Endometrial microvascular endothelial cells (primary cell): ENCODE results near the gene HS1BP3. TPM values are rescaled to one million over a fixed set of nuclear protein-coding genes. Genes with fewer than 3 reads are reported as not detected.

Experiments used
- in situ Hi-C: cut with HindIII; loops from 2 replicates; pipeline ENCODE4 v1.10.0; 2017; ENCODE audit warnings: low sequenced_read_pairs, low pct_unique_long_range_greater_than_20kb; ENCODE audit errors: inconsistent ontology term
- total RNA-seq: library from RNA; depleted of rRNA; stranded (reverse); fragments of >200 nt; gene quantifications from one replicate; pipeline ENCODE4 v1.2.3, GENCODE V29; 2015; ENCODE audit errors: inconsistent ontology term

The HS1BP3 gene
- total RNA-seq, 1 donor from 2014 or later: 22.0 TPM

- in situ Hi-C loops: loop anchor here (5.0 kb wide), 1 partner anchor 208 kb away; no protein-coding TSS in a partner anchor
Observed at GRCh38 chr2:20649976-20650375, 922 bp downstream of the HS1BP3 start.

- in situ Hi-C loops: loop anchor here (5.0 kb wide), 1 partner anchor 207 kb away; no protein-coding TSS in a partner anchor
Observed at GRCh38 chr2:20649576-20649975, 1.3 kb downstream of the HS1BP3 start.

- in situ Hi-C loops: loop anchor here (5.0 kb wide), 1 partner anchor 207 kb away; no protein-coding TSS in a partner anchor
Observed at GRCh38 chr2:20648831-20649230, 2.1 kb downstream of the HS1BP3 start.

DNA sequence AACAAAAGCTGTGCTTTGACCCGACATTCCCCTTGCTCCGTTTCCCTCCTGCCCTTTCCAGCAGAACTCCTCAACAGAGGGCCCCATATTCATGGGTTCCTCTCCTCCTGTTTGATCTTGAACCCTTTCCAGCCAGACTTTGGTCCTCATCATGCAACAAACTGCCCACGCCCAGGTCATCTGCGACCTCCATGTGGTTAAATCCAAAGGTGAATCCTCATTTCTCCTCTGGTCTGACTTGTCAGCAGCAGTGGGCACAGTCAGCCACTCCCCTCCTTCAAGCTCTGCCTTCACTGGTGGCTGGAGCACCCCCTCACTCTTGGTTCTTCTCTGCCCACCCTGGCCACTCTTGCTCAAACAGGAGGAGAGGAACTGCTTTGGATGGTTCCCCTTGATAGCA lies 2.7 kb downstream of the HS1BP3 start:
- in situ Hi-C loops: loop anchor here (5.0 kb wide), 1 partner anchor 206 kb away; no protein-coding TSS in a partner anchor

DNA sequence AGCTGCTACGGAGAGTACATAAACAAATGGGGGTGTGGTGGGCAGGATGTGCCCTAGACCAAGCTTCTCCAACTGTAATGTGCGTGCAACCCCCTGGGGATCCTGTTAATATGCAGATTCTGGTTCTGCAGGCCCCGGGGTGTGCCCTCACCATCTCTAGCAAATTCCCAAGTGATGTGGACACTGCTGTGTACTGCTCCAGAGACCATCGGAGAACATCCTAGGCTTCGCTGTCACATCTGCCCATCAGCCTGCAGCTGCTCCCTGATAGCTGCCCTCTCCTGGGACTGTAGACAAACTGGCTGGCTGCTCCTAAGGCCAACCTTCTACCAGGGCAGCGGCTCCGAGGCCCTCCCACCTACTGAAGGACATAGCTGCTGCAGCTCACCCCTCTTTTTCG lies 3.2 kb downstream of the HS1BP3 start:
- in situ Hi-C loops: loop anchor here (5.0 kb wide), 1 partner anchor 205 kb away; no protein-coding TSS in a partner anchor

GRCh38 chr2:20647211-20647610 lies 3.7 kb downstream of the HS1BP3 start:
- in situ Hi-C loops: loop anchor here (5.0 kb wide), 1 partner anchor 205 kb away; no protein-coding TSS in a partner anchor

DNA sequence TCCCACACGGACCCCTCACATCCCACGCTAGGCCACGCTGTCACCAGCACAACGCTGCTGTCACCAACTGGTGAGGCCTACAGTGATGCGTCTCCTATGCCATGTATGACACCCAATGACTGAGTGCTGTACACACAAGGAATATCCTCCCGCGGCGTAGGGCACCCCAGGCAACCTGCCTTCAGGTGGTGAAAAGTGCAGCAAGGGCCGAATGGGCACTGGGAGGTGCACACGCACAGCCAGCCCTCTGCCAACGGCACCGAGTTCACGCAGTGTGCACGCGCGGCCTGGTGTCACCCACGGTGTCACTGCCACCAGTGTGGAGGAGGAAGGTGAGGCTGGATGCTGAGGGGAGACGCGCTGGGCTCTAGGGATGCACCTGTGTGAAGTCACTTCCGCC lies 4.5 kb downstream of the HS1BP3 start:
- in situ Hi-C loops: loop anchor here (5.0 kb wide), 1 partner anchor 204 kb away; no protein-coding TSS in a partner anchor

DNA sequence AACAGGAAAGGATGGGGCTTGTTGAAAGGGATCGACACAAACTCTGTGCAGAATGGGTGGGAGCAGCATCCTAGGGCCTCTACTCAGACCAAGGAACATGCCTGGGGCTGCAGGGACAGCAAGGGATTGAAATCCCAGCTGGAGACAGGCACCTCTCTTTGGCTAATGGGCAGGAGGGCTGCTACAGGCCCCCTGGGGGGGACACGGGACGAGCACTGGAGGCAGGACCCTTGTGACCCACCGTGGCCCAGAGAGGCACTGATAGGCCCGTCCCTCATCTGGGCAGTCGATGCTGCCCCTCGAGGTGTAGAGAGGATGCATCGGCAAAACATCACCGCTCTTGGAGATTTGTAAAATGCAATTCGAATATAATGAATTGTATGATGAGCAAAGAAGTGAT lies 5.1 kb downstream of the HS1BP3 start:
- in situ Hi-C loops: loop anchor here (5.0 kb wide), 1 partner anchor 203 kb away; no protein-coding TSS in a partner anchor

- in situ Hi-C loops: loop anchor here (5.0 kb wide), 1 partner anchor 203 kb away; no protein-coding TSS in a partner anchor
Observed at GRCh38 chr2:20645301-20645701, 5.6 kb downstream of the HS1BP3 start.

DNA sequence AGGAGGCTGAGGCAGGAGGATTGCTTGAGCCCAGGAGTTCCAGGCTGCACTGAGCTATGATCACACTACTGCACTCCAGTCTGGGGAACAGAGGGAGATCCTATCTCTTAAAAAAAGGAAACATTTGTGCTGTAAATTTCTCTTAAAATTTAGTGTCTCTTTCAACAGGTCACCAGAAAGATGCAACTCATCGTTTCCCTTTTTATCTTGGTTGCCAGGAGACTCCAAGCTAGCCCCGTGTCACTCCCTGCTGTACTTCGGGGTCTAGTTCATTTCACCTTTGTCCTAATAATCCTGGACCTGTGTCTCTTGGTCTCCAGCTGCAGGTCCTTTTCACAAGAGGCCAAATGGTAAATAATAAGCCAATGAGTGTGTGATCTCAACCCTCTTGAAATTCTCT lies 7.1 kb downstream of the HS1BP3 start:
- in situ Hi-C loops: no loop called here

DNA sequence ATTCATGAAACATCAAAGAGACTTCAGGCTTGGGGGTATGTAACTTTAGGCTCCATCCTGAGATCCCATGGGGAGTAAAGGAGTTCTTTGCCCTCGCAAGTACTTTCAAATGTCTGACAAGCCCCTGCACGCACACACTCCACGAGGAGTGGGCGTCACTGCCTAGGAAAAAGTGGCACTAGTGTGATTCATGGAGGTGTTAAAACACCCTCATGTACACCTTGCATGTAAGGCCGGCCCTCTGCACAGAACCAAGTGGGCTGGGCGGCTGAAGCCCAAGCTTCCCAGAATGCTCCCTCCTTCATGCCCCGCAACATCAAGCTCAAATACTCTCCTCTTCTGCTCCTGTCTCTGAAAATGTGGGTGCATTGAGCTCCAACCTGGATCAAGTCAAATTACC lies 7.8 kb downstream of the HS1BP3 start:
- in situ Hi-C loops: no loop called here

- in situ Hi-C loops: no loop called here
Observed at GRCh38 chr2:20642055-20642971, 8.6 kb downstream of the HS1BP3 start.

DNA sequence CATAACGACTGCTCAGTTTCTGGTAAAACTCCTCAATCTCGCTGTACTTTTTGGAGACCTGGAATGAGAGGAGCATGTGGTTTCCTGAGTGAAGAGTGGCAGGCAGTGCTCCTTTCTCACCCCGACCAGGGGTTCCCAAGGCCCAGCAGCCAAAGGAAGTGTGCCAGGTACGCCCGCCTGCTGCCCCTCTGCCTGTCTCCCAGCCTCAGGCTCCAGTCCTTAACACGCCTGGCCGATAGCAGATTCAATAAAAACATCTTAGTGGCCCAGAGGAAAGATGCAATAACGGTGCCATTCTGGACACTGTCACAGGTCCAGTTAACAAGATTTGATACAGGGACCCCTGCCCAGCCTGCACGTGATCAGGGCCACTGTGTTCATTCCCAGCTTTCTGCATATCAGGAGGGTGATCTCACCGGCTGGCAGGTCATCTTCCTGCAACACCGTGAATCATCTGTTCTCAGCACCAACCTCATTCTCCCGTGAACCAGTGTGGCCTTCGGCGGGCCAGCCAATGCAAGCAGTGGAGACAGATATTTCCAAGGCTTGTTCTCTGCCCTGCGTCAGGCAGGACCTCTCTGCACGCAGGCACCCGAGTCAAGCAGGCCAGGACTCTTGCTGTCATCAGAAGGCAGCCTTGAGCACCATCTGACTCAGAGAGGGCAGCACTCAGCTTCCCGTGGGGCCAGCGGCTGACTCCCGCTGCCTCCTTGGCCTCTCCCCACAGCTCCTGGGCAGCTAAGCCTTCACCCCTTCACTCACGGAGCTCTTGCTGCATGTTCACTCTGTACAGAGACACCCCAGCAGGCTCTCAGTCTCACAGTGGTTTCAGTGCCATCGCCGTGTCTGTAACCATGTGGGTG lies 9.5 kb downstream of the HS1BP3 start:
- in situ Hi-C loops: no loop called here

DNA sequence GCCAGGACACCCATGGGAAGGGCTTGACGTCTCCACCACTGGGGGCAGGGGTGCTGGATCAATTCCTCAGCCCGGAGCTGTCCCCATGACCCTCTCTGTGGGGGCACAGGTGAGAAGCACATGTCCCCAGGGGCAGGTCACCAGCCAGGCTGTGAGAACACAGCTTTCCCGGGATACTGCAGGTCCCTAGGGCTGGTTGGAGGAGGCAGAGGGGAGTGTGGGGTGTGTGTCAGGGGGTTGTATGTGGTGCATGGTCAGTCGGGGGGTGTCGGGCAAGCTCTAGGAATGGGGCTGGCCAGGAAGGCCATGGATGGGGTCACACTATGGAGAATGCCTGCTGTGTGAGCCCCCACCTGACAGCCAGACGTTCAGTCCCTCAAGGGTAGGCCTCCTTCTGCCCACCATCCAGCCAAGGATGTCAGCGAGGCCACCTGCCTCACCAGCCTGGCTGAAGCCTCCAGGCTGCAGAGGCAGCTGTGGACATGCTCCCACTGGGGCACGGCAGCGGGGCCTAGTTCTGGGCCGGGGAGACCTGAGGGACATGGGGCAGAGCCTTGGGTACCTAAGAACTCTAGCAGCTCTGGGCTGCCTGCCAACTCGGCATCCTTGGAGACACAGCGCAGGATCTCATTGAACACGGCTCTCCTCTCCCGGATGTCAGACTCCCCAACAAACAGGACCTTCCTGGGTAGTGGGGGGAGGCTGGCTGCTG lies 10.3 kb downstream of the HS1BP3 start:
- in situ Hi-C loops: no loop called here

- in situ Hi-C loops: no loop called here
Observed at GRCh38 chr2:20638646-20639430, 12.1 kb downstream of the HS1BP3 start.

GRCh38 chr2:20638014-20638413 lies 12.9 kb downstream of the HS1BP3 start:
- in situ Hi-C loops: no loop called here

DNA sequence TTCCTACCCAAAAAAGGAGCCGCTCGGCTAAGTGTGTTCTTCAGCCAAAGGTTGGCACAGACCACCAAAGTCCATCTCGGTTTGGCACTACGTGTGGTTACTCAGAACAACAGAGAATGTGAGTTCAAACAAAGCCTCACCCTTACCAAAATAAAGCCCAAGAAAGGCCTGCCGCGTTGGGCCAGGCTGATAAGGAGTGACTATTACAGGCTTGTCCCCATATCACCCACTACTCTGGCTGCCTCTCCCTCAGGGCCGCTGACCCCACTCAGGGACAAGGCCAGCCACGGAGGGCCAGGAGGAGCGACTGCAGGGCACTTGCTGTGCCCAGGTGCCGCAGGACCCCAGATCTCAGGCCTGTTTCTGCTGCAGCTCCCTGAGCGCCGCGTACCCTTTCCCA lies 13.8 kb downstream of the HS1BP3 start:
- in situ Hi-C loops: no loop called here
